Epithelial cell of proximal tubule (primary cell): ENCODE data around the gene GRID1. TPM values are rescaled to one million over a fixed set of nuclear protein-coding genes. Genes with fewer than 3 reads are reported as not detected.

ENCODE experiments used
- DNase-seq: peaks from one replicate; pipeline ENCODE4 v3.0.0-alpha.2; 2011; ENCODE audit warnings: low read depth
- H3K4me3 ChIP-seq: 2 replicates; pipeline ENCODE4 v1.5.1; 2011; ENCODE audit warnings: low read depth, mild to moderate bottlenecking, low read length
- total RNA-seq: library from RNA; depleted of rRNA; stranded (reverse); fragments of >200 nt; gene quantifications from 2 replicates; pipeline ENCODE4 v1.2.3, GENCODE V29; 2015
- TF ChIP-seq, protein P1 (sequence below): conservative IDR thresholded peaks from 2 replicates; pipeline ENCODE4 v1.5.1; 2012; ENCODE audit warnings: low read depth, mild to moderate bottlenecking, low read length

Gene GRID1
- total RNA-seq, 1 donor from 2014 or later, result 0.52 TPM

GRCh38 chr10:86234541-86235270 is 131.9 kb downstream of the GRID1 start:
- DNase-seq, result no peak
- H3K4me3 ChIP-seq, result no peak overlapping the region
- TF ChIP-seq, protein P1, sequence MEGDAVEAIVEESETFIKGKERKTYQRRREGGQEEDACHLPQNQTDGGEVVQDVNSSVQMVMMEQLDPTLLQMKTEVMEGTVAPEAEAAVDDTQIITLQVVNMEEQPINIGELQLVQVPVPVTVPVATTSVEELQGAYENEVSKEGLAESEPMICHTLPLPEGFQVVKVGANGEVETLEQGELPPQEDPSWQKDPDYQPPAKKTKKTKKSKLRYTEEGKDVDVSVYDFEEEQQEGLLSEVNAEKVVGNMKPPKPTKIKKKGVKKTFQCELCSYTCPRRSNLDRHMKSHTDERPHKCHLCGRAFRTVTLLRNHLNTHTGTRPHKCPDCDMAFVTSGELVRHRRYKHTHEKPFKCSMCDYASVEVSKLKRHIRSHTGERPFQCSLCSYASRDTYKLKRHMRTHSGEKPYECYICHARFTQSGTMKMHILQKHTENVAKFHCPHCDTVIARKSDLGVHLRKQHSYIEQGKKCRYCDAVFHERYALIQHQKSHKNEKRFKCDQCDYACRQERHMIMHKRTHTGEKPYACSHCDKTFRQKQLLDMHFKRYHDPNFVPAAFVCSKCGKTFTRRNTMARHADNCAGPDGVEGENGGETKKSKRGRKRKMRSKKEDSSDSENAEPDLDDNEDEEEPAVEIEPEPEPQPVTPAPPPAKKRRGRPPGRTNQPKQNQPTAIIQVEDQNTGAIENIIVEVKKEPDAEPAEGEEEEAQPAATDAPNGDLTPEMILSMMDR, result no peak

DNA sequence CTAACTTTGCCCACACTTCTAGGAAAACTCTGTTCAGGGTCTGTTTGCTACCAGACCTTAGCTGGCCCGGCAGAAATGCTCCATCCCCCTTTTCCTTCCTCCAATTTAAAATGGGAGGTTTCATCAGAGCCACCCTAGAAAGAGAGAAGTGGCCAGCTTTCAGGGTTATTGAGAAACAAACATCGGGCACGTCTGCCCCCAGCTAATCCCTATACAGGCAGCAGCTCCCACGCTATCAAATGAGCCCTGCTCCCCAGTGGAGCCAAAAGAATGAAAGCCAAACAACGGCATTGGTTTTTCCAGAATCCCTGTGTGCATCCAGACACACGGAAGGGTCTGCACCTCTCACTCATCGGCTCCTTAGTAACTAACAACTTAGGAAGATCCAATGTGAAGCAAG is 132.5 kb downstream of the GRID1 start:
- TF ChIP-seq, protein P1, result no peak
- no peak for DNase-seq
- H3K4me3 ChIP-seq, result no peak overlapping the region

GRCh38 chr10:86233131-86233530 is 133.5 kb downstream of the GRID1 start:
- TF ChIP-seq, protein P1, result no peak
- H3K4me3 ChIP-seq, result no peak overlapping the region
- DNase-seq, result no peak

GRCh38 chr10:86232644-86233043 is 134.0 kb downstream of the GRID1 start:
- TF ChIP-seq, protein P1, result no peak
- H3K4me3 ChIP-seq, result no peak overlapping the region
- no peak for DNase-seq

DNA sequence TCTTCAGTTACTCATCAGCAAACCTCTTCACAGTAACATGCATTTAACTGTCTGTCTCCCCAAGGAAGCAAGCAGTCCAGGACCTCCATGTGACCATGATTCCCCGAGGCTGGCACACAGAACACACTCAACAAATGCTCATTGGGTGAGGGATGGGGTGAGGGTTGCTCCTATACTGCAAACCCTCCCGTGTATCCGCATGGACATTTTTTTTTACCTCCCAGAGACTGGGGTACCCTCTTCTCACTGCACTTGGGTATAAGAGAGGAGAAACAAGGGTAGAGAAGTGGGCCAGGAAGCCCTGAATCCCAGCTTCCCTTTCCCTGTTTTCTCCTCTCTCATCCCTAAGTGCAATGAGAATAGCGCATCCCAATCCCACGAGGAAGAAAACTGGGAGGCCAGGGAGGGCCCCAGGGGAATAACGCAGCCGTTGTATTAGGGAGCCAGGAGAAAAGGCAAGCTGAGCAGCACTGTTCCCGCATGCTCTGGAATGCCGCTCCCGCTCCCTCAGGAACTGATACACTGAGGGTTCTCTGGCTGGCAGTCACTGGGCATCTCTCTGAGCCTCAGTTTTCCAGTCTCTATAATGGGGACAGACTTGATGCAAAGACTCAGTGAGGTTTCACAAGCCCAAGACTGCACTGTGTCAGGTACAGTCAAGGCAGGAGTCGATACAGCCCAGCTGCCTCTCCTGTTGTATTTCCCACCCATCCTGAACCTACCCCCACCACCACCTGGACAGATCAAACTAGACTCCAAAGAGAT is 134.6 kb downstream of the GRID1 start:
- TF ChIP-seq, protein P1, result no peak
- DNase-seq, result no peak
- no peak overlapping the region for H3K4me3 ChIP-seq

GRCh38 chr10:86230557-86231180 is 135.9 kb downstream of the GRID1 start:
- no peak for DNase-seq
- TF ChIP-seq, protein P1, result no peak
- no peak overlapping the region for H3K4me3 ChIP-seq
